Neutrophil (primary cell): ENCODE results near the gene HIPK2.

Experiments used
- H3K27ac ChIP-seq: fragments of 200-600 bp; sonication (generic); 2 replicates; pipeline ENCODE4 v1.5.1; 2016; ENCODE audit warnings: mild to moderate bottlenecking, moderate library complexity
- H3K27me3 ChIP-seq: fragments of 200-600 bp; sonication (generic); 2 replicates; pipeline ENCODE4 v1.6.0; 2016; ENCODE audit warnings: mild to moderate bottlenecking
- H3K36me3 ChIP-seq: fragments of 200-600 bp; sonication (generic); 2 replicates; pipeline ENCODE4 v1.5.1; 2017
- H3K4me1 ChIP-seq, 2 experiments: fragments of 200-600 bp in 1 of 2; sonication (generic) in 1 of 2; 1 replicate in 1 of 2; 2 replicates in 1 of 2; pipeline versions ENCODE4 v1.5.1 to v1.6.1; 2013 to 2016; ENCODE audit warnings: low read depth in 1 of 2, low read length in 1 of 2, mild to moderate bottlenecking in 1 of 2, moderate library complexity in 1 of 2; ENCODE audit not compliant: control insufficient read depth in 1 of 2, insufficient read depth in 1 of 2
- H3K4me3 ChIP-seq, 2 experiments: fragments of 200-600 bp in 1 of 2; sonication (generic) in 1 of 2; 1 replicate in 1 of 2; 2 replicates in 1 of 2; pipeline ENCODE4 v1.5.1; 2013 to 2016; ENCODE audit warnings: low read depth in 1 of 2, low read length in 1 of 2, mild to moderate bottlenecking in 1 of 2, moderate library complexity in 1 of 2
- H3K9me3 ChIP-seq: fragments of 200-600 bp; sonication (generic); 2 replicates; pipeline ENCODE4 v1.5.1; 2016
- TF ChIP-seq, protein P1 (sequence below): fragments of 200-600 bp; sonication (generic); IDR thresholded peaks from 2 replicates; pipeline ENCODE4 v1.5.1; 2016; ENCODE audit warnings: antibody characterized with exemption

The HIPK2 gene

DNA sequence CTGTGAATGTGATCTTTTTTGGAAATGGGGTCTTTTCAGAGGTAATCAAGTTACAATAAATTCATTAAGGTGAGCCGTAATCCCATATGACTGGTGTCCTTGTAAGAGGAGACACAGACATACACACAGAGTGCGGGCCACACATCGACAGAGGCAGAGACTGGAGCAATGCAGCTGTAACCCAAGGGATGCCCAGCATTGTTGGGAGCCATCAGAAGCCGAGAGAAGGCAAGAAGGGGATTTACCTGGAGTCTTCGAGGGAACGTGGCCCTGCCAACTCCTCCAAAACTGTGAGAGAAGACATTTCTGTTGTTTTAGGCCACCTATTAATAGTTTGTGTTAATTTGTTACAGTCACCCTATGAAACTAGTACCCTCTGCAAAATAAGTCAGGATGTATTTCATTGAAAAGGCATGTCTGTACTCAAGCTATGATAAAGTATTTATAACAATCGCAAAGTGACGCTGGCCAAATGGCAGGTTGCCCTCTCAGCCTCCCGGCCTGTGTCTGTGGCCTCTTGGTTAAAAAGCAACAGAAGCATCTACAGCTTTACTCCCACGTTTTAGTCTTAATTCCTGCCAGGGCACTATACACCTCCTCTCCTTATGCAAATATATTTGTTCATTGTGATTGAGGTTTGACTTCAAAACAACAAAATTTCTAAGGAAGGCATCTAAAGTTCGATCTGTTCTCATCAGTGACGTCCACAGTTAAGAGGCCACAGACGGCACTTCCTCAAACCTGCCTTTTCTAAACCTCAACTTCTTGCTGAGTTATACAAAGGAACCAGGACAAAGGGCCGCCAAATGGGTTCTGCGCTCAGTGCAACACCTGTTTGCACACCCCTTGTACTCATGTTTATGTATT, 46.8 kb downstream of the HIPK2 start:
- peaks cover 95 to 99% of the 10 kb centered on the region in 2 experiments for H3K4me1 ChIP-seq
- no peaks in the 10 kb centered on the region for H3K36me3 ChIP-seq
- H3K27ac ChIP-seq = peak overlapping the region; percentile 93
- TF ChIP-seq, protein P1, sequence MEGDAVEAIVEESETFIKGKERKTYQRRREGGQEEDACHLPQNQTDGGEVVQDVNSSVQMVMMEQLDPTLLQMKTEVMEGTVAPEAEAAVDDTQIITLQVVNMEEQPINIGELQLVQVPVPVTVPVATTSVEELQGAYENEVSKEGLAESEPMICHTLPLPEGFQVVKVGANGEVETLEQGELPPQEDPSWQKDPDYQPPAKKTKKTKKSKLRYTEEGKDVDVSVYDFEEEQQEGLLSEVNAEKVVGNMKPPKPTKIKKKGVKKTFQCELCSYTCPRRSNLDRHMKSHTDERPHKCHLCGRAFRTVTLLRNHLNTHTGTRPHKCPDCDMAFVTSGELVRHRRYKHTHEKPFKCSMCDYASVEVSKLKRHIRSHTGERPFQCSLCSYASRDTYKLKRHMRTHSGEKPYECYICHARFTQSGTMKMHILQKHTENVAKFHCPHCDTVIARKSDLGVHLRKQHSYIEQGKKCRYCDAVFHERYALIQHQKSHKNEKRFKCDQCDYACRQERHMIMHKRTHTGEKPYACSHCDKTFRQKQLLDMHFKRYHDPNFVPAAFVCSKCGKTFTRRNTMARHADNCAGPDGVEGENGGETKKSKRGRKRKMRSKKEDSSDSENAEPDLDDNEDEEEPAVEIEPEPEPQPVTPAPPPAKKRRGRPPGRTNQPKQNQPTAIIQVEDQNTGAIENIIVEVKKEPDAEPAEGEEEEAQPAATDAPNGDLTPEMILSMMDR = no peak
- H3K9me3 ChIP-seq = no peaks in the 10 kb centered on the region
- H3K27me3 ChIP-seq = no peaks in the 10 kb centered on the region
- H3K4me3 ChIP-seq = peak overlapping the region; percentile 13 to 22

- H3K9me3 ChIP-seq = no peaks in the 10 kb centered on the region
- H3K4me1 ChIP-seq = peaks cover 98 to 100% of the 10 kb centered on the region in 2 experiments
- H3K27ac ChIP-seq = peak overlapping the region; percentile 93
- H3K27me3 ChIP-seq = no peaks in the 10 kb centered on the region
- no peak overlapping the region for H3K4me3 ChIP-seq
- TF ChIP-seq, protein P1 = no peak
- H3K36me3 ChIP-seq = no peaks in the 10 kb centered on the region
Observed at GRCh38 chr7:139728203-139728602, 49.6 kb downstream of the HIPK2 start.

DNA sequence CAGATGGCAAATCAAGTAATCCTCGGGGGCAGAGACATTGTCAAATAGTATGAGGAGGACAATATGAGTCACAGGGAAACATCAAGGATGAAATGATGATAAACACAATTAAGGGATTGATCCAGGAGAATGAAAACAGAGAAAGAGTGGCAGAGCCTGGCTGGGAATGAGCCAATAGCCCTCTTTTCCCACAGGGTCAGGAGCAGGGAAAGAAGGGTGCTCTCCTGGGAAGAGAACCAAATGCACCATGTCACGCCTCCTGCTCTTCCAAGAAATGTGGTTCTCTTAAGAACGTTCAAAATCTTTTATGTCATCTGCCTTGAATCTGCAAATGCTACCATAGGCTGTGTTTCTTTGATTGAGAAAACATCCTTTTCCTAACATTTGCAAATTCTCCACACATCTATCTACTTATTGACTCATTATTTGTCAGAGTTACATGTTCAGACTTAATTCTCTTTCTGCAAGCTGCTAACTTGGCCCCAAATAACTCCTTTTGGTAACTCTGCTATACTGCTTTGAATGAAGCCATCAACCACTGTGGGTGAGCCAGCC, 50.6 kb downstream of the HIPK2 start:
- peaks cover 100% of the 10 kb centered on the region in 2 experiments for H3K4me1 ChIP-seq
- H3K27ac ChIP-seq = peak overlapping the region; percentile 93
- H3K36me3 ChIP-seq = no peaks in the 10 kb centered on the region
- H3K9me3 ChIP-seq = no peaks in the 10 kb centered on the region
- no peaks in the 10 kb centered on the region for H3K27me3 ChIP-seq
- TF ChIP-seq, protein P1 = no peak
- H3K4me3 ChIP-seq = peak overlapping the region; percentile 47 to 48

DNA sequence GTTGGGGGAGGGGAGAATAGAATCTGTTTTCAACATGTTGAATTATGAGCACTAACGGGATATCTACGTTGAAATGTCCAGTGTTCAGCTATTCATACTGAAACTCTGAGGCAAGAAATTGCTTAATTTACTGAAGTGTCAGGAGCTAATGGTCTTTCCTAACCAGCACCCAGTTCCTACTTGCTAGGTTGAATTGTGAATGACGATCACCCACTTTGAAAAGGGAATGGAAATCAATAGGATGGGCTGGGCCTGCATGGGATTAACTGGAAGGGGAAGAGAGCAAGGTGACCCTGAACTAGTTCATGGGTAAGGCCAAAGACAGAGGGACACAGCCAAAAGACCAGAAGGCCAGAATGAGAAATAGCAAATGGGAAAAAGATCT, 51.3 kb downstream of the HIPK2 start:
- Histone ChIP-seq H3K36me3 (no peaks in the 10 kb centered on the region), H3K9me3 (no peaks in the 10 kb centered on the region), H3K27ac (peak overlapping the region; percentile 93), H3K27me3 (no peaks in the 10 kb centered on the region), H3K4me3 (peak overlapping the region; percentile 47 to 48), H3K4me1 (peaks cover 100% of the 10 kb centered on the region in 2 experiments)
- TF ChIP-seq, protein P1 = no peak

- Histone ChIP-seq H3K9me3 (no peaks in the 10 kb centered on the region), H3K4me3 (peak overlapping the region; percentile 47 to 48), H3K27ac (peak overlapping the region; percentile 93), H3K36me3 (no peaks in the 10 kb centered on the region), H3K27me3 (no peaks in the 10 kb centered on the region), H3K4me1 (peaks cover 100% of the 10 kb centered on the region in 2 experiments)
- TF ChIP-seq, protein P1 = no peak
Observed at GRCh38 chr7:139725858-139726484, 51.8 kb downstream of the HIPK2 start.
